Testis (tissue), 2 donors: ENCODE data around the gene TELO2.

ENCODE experiments used
- POLR2A ChIP-seq: fragments of 450-650 bp; IDR thresholded peaks from one replicate; pipeline ENCODE4 v1.6.1; 2017; ENCODE audit warnings: antibody characterized with exemption, mild to moderate bottlenecking, moderate library complexity
- TF ChIP-seq, protein P1 (sequence below), 3 experiments: fragments of 450-650 bp in 2 of 3; fragments of 200-600 bp in 1 of 3; sonication (generic) in 1 of 3; IDR thresholded peaks; one replicate each; pipeline ENCODE4 v1.5.1; 2016 to 2019; ENCODE audit warnings: antibody characterized with exemption in 3 of 3, mild to moderate bottlenecking in 2 of 3, moderate library complexity in 1 of 3

DNA sequence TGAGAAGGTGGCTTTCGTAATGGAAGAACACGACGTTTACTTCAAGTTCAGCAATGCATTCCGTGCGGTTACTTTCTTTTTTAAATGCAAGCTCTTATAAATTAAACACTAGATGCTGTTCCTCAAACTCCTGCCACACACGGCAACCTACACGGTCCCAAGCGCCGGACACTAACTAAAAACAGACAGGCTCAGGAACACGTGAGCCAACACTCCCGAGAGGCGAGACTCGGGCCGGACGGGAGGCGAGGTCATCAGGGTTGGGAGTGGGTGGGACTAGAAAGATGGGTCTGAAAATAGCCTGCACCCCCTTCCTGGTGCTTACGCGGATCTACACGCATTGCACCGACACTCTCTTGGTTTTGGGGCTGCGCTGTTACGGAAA is 24.7 kb upstream of the TELO2 start:
- TF ChIP-seq, protein P1, sequence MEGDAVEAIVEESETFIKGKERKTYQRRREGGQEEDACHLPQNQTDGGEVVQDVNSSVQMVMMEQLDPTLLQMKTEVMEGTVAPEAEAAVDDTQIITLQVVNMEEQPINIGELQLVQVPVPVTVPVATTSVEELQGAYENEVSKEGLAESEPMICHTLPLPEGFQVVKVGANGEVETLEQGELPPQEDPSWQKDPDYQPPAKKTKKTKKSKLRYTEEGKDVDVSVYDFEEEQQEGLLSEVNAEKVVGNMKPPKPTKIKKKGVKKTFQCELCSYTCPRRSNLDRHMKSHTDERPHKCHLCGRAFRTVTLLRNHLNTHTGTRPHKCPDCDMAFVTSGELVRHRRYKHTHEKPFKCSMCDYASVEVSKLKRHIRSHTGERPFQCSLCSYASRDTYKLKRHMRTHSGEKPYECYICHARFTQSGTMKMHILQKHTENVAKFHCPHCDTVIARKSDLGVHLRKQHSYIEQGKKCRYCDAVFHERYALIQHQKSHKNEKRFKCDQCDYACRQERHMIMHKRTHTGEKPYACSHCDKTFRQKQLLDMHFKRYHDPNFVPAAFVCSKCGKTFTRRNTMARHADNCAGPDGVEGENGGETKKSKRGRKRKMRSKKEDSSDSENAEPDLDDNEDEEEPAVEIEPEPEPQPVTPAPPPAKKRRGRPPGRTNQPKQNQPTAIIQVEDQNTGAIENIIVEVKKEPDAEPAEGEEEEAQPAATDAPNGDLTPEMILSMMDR (IDR thresholded peaks at IDR 0.05), result no peak
- TF ChIP-seq POLR2A, result no peak
